Lower leg skin (tissue), 3 donors: ENCODE data around the gene CFAP299.

Source experiments
- CTCF ChIP-seq, 3 donors: fragments of 450-650 bp; IDR thresholded peaks; one replicate each; pipeline ENCODE4 v1.5.1; 2016; ENCODE audit warnings: antibody characterized with exemption in 3 of 3, mild to moderate bottlenecking in 3 of 3, moderate library complexity in 2 of 3
- POLR2A ChIP-seq, 2 donors: fragments of 450-650 bp; IDR thresholded peaks; one replicate each; pipeline ENCODE4 v1.6.1; 2016 to 2017; ENCODE audit warnings: antibody characterized with exemption in 2 of 2, mild to moderate bottlenecking in 1 of 2, moderate library complexity in 1 of 2

- TF ChIP-seq POLR2A (IDR thresholded peaks at IDR 0.05) (no peak), CTCF (IDR thresholded peaks at IDR 0.05) (no peak)
Measured at GRCh38 chr4:80307774-80308465, 27.6 kb upstream of the CFAP299 start.
